ENCODE results near the gene ME3. TPM values are rescaled to one million over a fixed set of nuclear protein-coding genes. Genes with fewer than 3 reads are reported as not detected.

ME3 gene
- total and polyA plus RNA-seq, 2 donors (not counting 1 experiment from before 2014, with no cell fraction given), result 8.8 to 50.7 TPM

- DNase-seq (ENCODE audit: low read depth in 2 of 2), result peak; percentile 95 to 98
- Histone ChIP-seq H3K36me3 (ENCODE audit: control insufficient read depth, insufficient read depth, low read length) (no peaks in the 10 kb centered on the region), H3K4me3 (replicated peaks in 1 of 4; ENCODE audit: control extremely low read depth in 1 of 4, insufficient read depth in 1 of 4, low read depth in 3 of 4, low read length in 4 of 4) (no peak overlapping the region), H3K4me2 (ENCODE audit: extremely low read depth, insufficient read depth, low read length) (peak overlapping the region; percentile 55), H3K27ac (ENCODE audit: insufficient read depth, low read length) (peak overlapping the region; percentile 34), H3K27me3 (ENCODE audit: control insufficient read depth, insufficient read depth, low read length) (no peaks in the 10 kb centered on the region), H4K20me1 (ENCODE audit: control insufficient read depth, extremely low read depth, insufficient read depth, low read length) (no peaks in the 10 kb centered on the region), H3K79me2 (ENCODE audit: control insufficient read depth, insufficient read depth, low read length) (no peaks in the 10 kb centered on the region), H3K9ac (ENCODE audit: insufficient read depth, low read length) (no peak overlapping the region), H2AFZ (ENCODE audit: low read length) (no peak overlapping the region), H3K9me3 (ENCODE audit: control insufficient read depth, insufficient read depth, low read depth, low read length) (no peaks in the 10 kb centered on the region), H3K4me1 (ENCODE audit: control insufficient read depth, extremely low read depth, insufficient read depth, low read length) (peaks cover 19% of the 10 kb centered on the region)
- TF ChIP-seq CTCF (conservative IDR thresholded peaks at IDR 0.05 in 1 of 2, IDR thresholded peaks at IDR 0.05 in 1 of 2; ENCODE audit: low read depth in 1 of 2, low read length in 2 of 2) (no peak), EZH2 (IDR thresholded peaks at IDR 0.05; ENCODE audit: low read length, missing control alignments) (no peak)
These were observed 23.6 kb upstream of the ME3 start for GRCh38 chr11:86696004-86696403.

GRCh38 chr11:86695373-86695772, 23.0 kb upstream of the ME3 start:
- DNase-seq (ENCODE audit: low read depth in 2 of 2), result peak in 1 of 2 donors; percentile 53
- peaks cover 19% of the 10 kb centered on the region for H3K4me1 ChIP-seq (ENCODE audit: control insufficient read depth, extremely low read depth, insufficient read depth, low read length)
- H3K79me2 ChIP-seq (ENCODE audit: control insufficient read depth, insufficient read depth, low read length), result no peaks in the 10 kb centered on the region
- H3K4me2 ChIP-seq (ENCODE audit: extremely low read depth, insufficient read depth, low read length), result no peak overlapping the region
- no peak overlapping the region for H2AFZ ChIP-seq (ENCODE audit: low read length)
- no peak overlapping the region for H3K4me3 ChIP-seq (replicated peaks in 1 of 4; ENCODE audit: control extremely low read depth in 1 of 4, insufficient read depth in 1 of 4, low read depth in 3 of 4, low read length in 4 of 4)
- TF ChIP-seq CTCF (conservative IDR thresholded peaks at IDR 0.05 in 1 of 2, IDR thresholded peaks at IDR 0.05 in 1 of 2; ENCODE audit: low read depth in 1 of 2, low read length in 2 of 2) (no peak), EZH2 (IDR thresholded peaks at IDR 0.05; ENCODE audit: low read length, missing control alignments) (no peak)
- H3K9me3 ChIP-seq (ENCODE audit: control insufficient read depth, insufficient read depth, low read depth, low read length), result no peaks in the 10 kb centered on the region
- H3K27me3 ChIP-seq (ENCODE audit: control insufficient read depth, insufficient read depth, low read length), result no peaks in the 10 kb centered on the region
- H3K9ac ChIP-seq (ENCODE audit: insufficient read depth, low read length), result no peak overlapping the region
- H3K36me3 ChIP-seq (ENCODE audit: control insufficient read depth, insufficient read depth, low read length), result no peaks in the 10 kb centered on the region
- no peaks in the 10 kb centered on the region for H4K20me1 ChIP-seq (ENCODE audit: control insufficient read depth, extremely low read depth, insufficient read depth, low read length)
- peak overlapping the region; percentile 7 for H3K27ac ChIP-seq (ENCODE audit: insufficient read depth, low read length)

DNA sequence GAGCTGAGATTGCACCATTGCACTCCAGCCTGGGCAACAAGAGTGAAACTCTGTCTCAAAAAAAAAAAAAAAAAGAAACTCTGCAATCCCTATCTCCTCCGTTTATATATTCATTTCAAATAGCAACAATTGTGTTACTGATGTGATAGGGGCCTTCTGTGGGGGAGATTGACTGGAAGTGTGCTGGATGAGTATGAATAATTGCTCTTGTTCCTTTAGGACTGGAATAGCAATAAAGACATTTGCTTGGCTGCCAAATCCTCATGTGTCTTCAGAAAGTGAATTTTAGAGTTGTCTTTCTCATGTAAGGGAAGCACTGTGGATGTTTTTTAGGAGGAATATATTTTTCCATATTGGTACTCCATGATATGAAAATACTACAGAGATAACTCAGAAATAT, 21.1 kb upstream of the ME3 start:
- H3K27ac ChIP-seq (ENCODE audit: insufficient read depth, low read length), result no peak overlapping the region
- TF ChIP-seq CTCF (conservative IDR thresholded peaks at IDR 0.05 in 1 of 2, IDR thresholded peaks at IDR 0.05 in 1 of 2; ENCODE audit: low read depth in 1 of 2, low read length in 2 of 2) (no peak), EZH2 (IDR thresholded peaks at IDR 0.05; ENCODE audit: low read length, missing control alignments) (no peak)
- no peaks in the 10 kb centered on the region for H3K36me3 ChIP-seq (ENCODE audit: control insufficient read depth, insufficient read depth, low read length)
- H3K4me3 ChIP-seq (replicated peaks in 1 of 4; ENCODE audit: control extremely low read depth in 1 of 4, insufficient read depth in 1 of 4, low read depth in 3 of 4, low read length in 4 of 4), result no peak overlapping the region
- DNase-seq (ENCODE audit: low read depth in 2 of 2), result no peak
- peaks cover 23% of the 10 kb centered on the region for H3K4me1 ChIP-seq (ENCODE audit: control insufficient read depth, extremely low read depth, insufficient read depth, low read length)
- no peak overlapping the region for H3K4me2 ChIP-seq (ENCODE audit: extremely low read depth, insufficient read depth, low read length)
- no peaks in the 10 kb centered on the region for H3K79me2 ChIP-seq (ENCODE audit: control insufficient read depth, insufficient read depth, low read length)
- no peaks in the 10 kb centered on the region for H3K9me3 ChIP-seq (ENCODE audit: control insufficient read depth, insufficient read depth, low read depth, low read length)
- no peaks in the 10 kb centered on the region for H4K20me1 ChIP-seq (ENCODE audit: control insufficient read depth, extremely low read depth, insufficient read depth, low read length)
- H3K27me3 ChIP-seq (ENCODE audit: control insufficient read depth, insufficient read depth, low read length), result no peaks in the 10 kb centered on the region
- H2AFZ ChIP-seq (ENCODE audit: low read length), result no peak overlapping the region
- no peak overlapping the region for H3K9ac ChIP-seq (ENCODE audit: insufficient read depth, low read length)

Data from fibroblast of lung (primary cell).